IPS-NIHi11 (cell line): Measurements from ENCODE around the gene MEA1.
"Not testable (repeated sequence)": the region's sequence is repeated elsewhere in the genome, so short reads cannot be mapped to it uniquely, and the experiment has no call there.

Source experiments
- DNase-seq: peaks from one replicate; pipeline ENCODE4 v3.0.0; 2012; ENCODE audit warnings: mixed read lengths, low spot score

The MEA1 gene

GRCh38 chr6:43009124-43009523, 4.6 kb downstream of the MEA1 start:
- DNase-seq, result peak; percentile 48

GRCh38 chr6:43007126-43007525, 6.6 kb downstream of the MEA1 start:
- DNase-seq, result no peak

- no peak for DNase-seq
Observed at GRCh38 chr6:43006251-43006650, 7.5 kb downstream of the MEA1 start.

GRCh38 chr6:43005844-43006243, 7.9 kb downstream of the MEA1 start:
- no peak for DNase-seq

GRCh38 chr6:43001843-43002242, 11.9 kb downstream of the MEA1 start:
- DNase-seq, result no peak

GRCh38 chr6:42998205-42998604, 15.5 kb downstream of the MEA1 start:
- DNase-seq, result not testable (repeated sequence)

- no peak for DNase-seq
Observed at GRCh38 chr6:42996513-42996912, 17.2 kb downstream of the MEA1 start.

- DNase-seq, result no peak
Observed at GRCh38 chr6:42993445-42993844, 20.3 kb downstream of the MEA1 start.

- no peak for DNase-seq
Observed at GRCh38 chr6:42989923-42990322, 23.8 kb downstream of the MEA1 start.

- DNase-seq, result no peak
Observed at GRCh38 chr6:42988486-42989020, 25.2 kb downstream of the MEA1 start.

GRCh38 chr6:42987533-42988451, 26.0 kb downstream of the MEA1 start:
- no peak for DNase-seq

- DNase-seq, result peak; percentile 39
Observed at GRCh38 chr6:42984924-42985475, 28.7 kb downstream of the MEA1 start.

GRCh38 chr6:42984001-42984923, 29.5 kb downstream of the MEA1 start, which contains the start of gene PPP2R5D:
TSS of gene PPP2R5D (plus strand) at chr6:42984570. CDS start at chr6:42984678, 108 bp downstream.
- peak; percentile 97 for DNase-seq

GRCh38 chr6:42981836-42982235, 31.9 kb downstream of the MEA1 start:
- DNase-seq, result no peak

GRCh38 chr6:42979523-42980177, 34.1 kb downstream of the MEA1 start:
- DNase-seq, result no peak

GRCh38 chr6:42978839-42979522, 34.8 kb downstream of the MEA1 start, which contains the start of gene PEX6:
TSS of gene PEX6 (minus strand) at chr6:42979181. CDS start at chr6:42979150, 31 bp downstream.
- DNase-seq, result peak; percentile 91

GRCh38 chr6:42978487-42978838, 35.3 kb downstream of the MEA1 start:
- peak; percentile 41 for DNase-seq

GRCh38 chr6:42974919-42975505, 38.7 kb downstream of the MEA1 start:
- DNase-seq, result no peak

GRCh38 chr6:42973926-42974325, 39.8 kb downstream of the MEA1 start:
- DNase-seq, result no peak

- DNase-seq, result no peak
Observed at GRCh38 chr6:42971746-42972327, 41.9 kb downstream of the MEA1 start.
